OCI-LY3 (cell line): Measurements from ENCODE around the gene AQP5.

Experiments used
- CTCF ChIP-seq: fragments of 200-600, 300-600 bp; sonication (generic); IDR thresholded peaks from 2 replicates; pipeline ENCODE4 v1.5.1; 2014; ENCODE audit warnings: antibody characterized with exemption, low read length, low read depth
- EZH2phosphoT487 ChIP-seq: fragments of 200-600 bp; shearing (Covaris generic); IDR thresholded peaks from 2 replicates; pipeline ENCODE4 v1.6.1; 2018; ENCODE audit warnings: antibody characterized with exemption, mixed run types, low read depth

- TF ChIP-seq CTCF: no peak
- no peak for TF ChIP-seq EZH2phosphoT487
Observed at GRCh38 chr12:49964849-49965624, 3.4 kb downstream of the AQP5 start.
